HCT116 (cell line): ENCODE results near the gene HEPACAM. TPM values are rescaled to one million over a fixed set of nuclear protein-coding genes. Genes with fewer than 3 reads are reported as not detected.

Experiments used
- ATAC-seq: fragments of 200-7000 bp; cut with Tn5 transposase; 2 replicates; pipeline ENCODE4 v1.9.1; 2020; ENCODE audit warnings: mild to moderate bottlenecking, moderate library complexity
- BruUV-seq: library from RNA; stranded (reverse); fragments of 400-500 nt; replicated peaks from 2 replicates; lab custom pipeline; 2021; lab: Mats Ljungman, UMichigan
- CTCF ChIA-PET: fragments of 300-600 bp; sonication (Branson Sonifier 250); formaldehyde crosslinking; loops from one replicate; lab custom pipeline; 2021; ENCODE audit warnings: antibody characterized with exemption; lab: Charles Lee
- POLR2A ChIA-PET: fragments of 300-600, 350-600 bp; sonication (Branson Sonifier 250); formaldehyde crosslinking; loops from one replicate; lab custom pipeline; 2021; ENCODE audit warnings: antibody characterized with exemption; lab: Charles Lee
- RAD21 ChIA-PET, 2 experiments: fragments of 300-600 bp; sonication (Branson Sonifier 250); formaldehyde crosslinking; loops; one replicate each; lab custom pipeline; 2023; ENCODE audit warnings: low total read pairs in 2 of 2; ENCODE audit not compliant: uncharacterized antibody in 2 of 2, unreplicated experiment in 2 of 2, low non-redundant PET in 1 of 2; lab: Charles Lee
- DNase-seq: peaks from one replicate; pipeline ENCODE4 v3.0.0-alpha.2; 2010; ENCODE audit warnings: low read depth, low spot score
- H2AFZ ChIP-seq: fragments of 200-600 bp; shearing (Covaris generic), sonication (generic); 2 replicates; pipeline ENCODE4 v1.6.1; 2017; ENCODE audit warnings: low read depth, mixed run types, mixed read lengths, antibody characterized with exemption, low read length; ENCODE audit not compliant: poor library complexity, severe bottlenecking
- H3K27ac ChIP-seq: 2 replicates; pipeline ENCODE4 v1.5.1; 2012; ENCODE audit warnings: low read depth, low read length
- H3K27me3 ChIP-seq: fragments of 200-600 bp; sonication (generic); 2 replicates; pipeline ENCODE4 v1.6.1; 2016; ENCODE audit warnings: mixed run types, low read length, mixed read lengths; ENCODE audit not compliant: insufficient read depth
- H3K36me3 ChIP-seq, 2 experiments: fragments of 200-500 bp in 1 of 2; fragments of 200-600 bp in 1 of 2; sonication (Bioruptor generic) in 1 of 2; sonication (generic) in 1 of 2; 2 replicates each; pipeline versions ENCODE4 v1.5.1 to v1.6.1; 2014 to 2016; ENCODE audit warnings: low read length in 2 of 2, inconsistent platforms in 1 of 2, mixed read lengths in 1 of 2, mixed run types in 1 of 2; ENCODE audit not compliant: insufficient read depth in 2 of 2, control insufficient read depth in 1 of 2
- H3K4me1 ChIP-seq, 2 experiments: fragments of 200-600 bp in 1 of 2; sonication (generic) in 1 of 2; 2 replicates each; pipeline versions ENCODE4 v1.5.1 to v1.6.1; 2012 to 2017; ENCODE audit warnings: low read length in 2 of 2, inconsistent platforms in 1 of 2, mild to moderate bottlenecking in 1 of 2, mixed read lengths in 1 of 2, mixed run types in 1 of 2, moderate library complexity in 1 of 2; ENCODE audit not compliant: insufficient read depth in 2 of 2, control insufficient read depth in 1 of 2
- H3K4me2 ChIP-seq: fragments of 200-600 bp; sonication (generic); 2 replicates; pipeline ENCODE4 v1.6.1; 2017; ENCODE audit warnings: mixed run types, low read length, mixed read lengths
- H3K4me3 ChIP-seq, 2 experiments: fragments of 200-600 bp in 1 of 2; sonication (generic) in 1 of 2; replicated peaks in 1 of 2; 2 replicates each; pipeline ENCODE4 v1.5.1; 2011 to 2016; ENCODE audit warnings: low read length in 2 of 2, control low read depth in 1 of 2, low read depth in 1 of 2, mild to moderate bottlenecking in 1 of 2, mixed read lengths in 1 of 2, mixed run types in 1 of 2
- H3K79me2 ChIP-seq: fragments of 200-600 bp; sonication (generic); 2 replicates; pipeline ENCODE4 v1.6.1; 2017; ENCODE audit warnings: mild to moderate bottlenecking, mixed run types, low read length, moderate library complexity, mixed read lengths; ENCODE audit not compliant: insufficient read depth
- H3K9ac ChIP-seq: fragments of 200-600 bp; sonication (generic); 2 replicates; pipeline ENCODE4 v1.6.1; 2016; ENCODE audit warnings: low read length, mixed read lengths
- H3K9me2 ChIP-seq: fragments of 200-600 bp; sonication (generic), shearing (Covaris generic); 2 replicates; pipeline ENCODE4 v1.6.1; 2017; ENCODE audit warnings: mixed run types, mild to moderate bottlenecking, moderate library complexity; ENCODE audit not compliant: insufficient read depth
- H3K9me3 ChIP-seq, 2 experiments: fragments of 200-500 bp in 1 of 2; fragments of 200-600 bp in 1 of 2; sonication (Bioruptor generic) in 1 of 2; sonication (generic) in 1 of 2; 2 replicates each; pipeline ENCODE4 v1.6.1; 2014 to 2017; ENCODE audit warnings: low read length in 2 of 2, mixed read lengths in 2 of 2, inconsistent platforms in 1 of 2, low read depth in 1 of 2, mild to moderate bottlenecking in 1 of 2, mixed run types in 1 of 2, moderate library complexity in 1 of 2; ENCODE audit not compliant: control insufficient read depth in 1 of 2, insufficient read depth in 1 of 2
- H4K20me1 ChIP-seq: fragments of 200-600 bp; sonication (generic), shearing (Covaris generic); 2 replicates; pipeline ENCODE4 v1.6.1; 2017; ENCODE audit warnings: mixed run types, mild to moderate bottlenecking, moderate library complexity; ENCODE audit not compliant: insufficient read depth
- CBX3 ChIP-seq: IDR thresholded peaks from 2 replicates; pipeline ENCODE4 v1.6.1; 2012; ENCODE audit warnings: low read depth
- CEBPB ChIP-seq: IDR thresholded peaks from 2 replicates; pipeline ENCODE4 v1.6.1; 2012; ENCODE audit warnings: low read depth
- EGR1 ChIP-seq: IDR thresholded peaks from 2 replicates; pipeline ENCODE4 v1.6.1; 2012; ENCODE audit warnings: low read depth
- ELF1 ChIP-seq: IDR thresholded peaks from 2 replicates; pipeline ENCODE4 v1.6.1; 2012; ENCODE audit warnings: low read depth, borderline replicate concordance
- EZH2 ChIP-seq: fragments of 200-600 bp; sonication (generic); IDR thresholded peaks from 2 replicates; pipeline ENCODE4 v1.6.1; 2017; ENCODE audit warnings: antibody characterized with exemption, mixed run types
- EZH2phosphoT487 ChIP-seq: fragments of 200-600 bp; IDR thresholded peaks from 2 replicates; pipeline ENCODE4 v1.6.1; 2018; ENCODE audit warnings: antibody characterized with exemption, borderline replicate concordance
- POLR2A ChIP-seq: IDR thresholded peaks from 2 replicates; pipeline ENCODE4 v1.7.0; 2011; ENCODE audit warnings: borderline replicate concordance; ENCODE audit not compliant: insufficient read depth, insufficient read length; ENCODE audit errors: extremely low read depth
- POLR2AphosphoS5 ChIP-seq: IDR thresholded peaks from 2 replicates; pipeline ENCODE4 v1.6.1; 2011; ENCODE audit warnings: mild to moderate bottlenecking, low read depth, low read length, moderate library complexity
- SIN3A ChIP-seq: IDR thresholded peaks from 2 replicates; pipeline ENCODE4 v1.6.1; 2012; ENCODE audit warnings: low read depth
- SP1 ChIP-seq: IDR thresholded peaks from 2 replicates; pipeline ENCODE4 v1.6.1; 2012; ENCODE audit warnings: low read depth
- SRF ChIP-seq: IDR thresholded peaks from 2 replicates; pipeline ENCODE4 v1.6.1; 2012; ENCODE audit warnings: low read depth
- YY1 ChIP-seq: IDR thresholded peaks from 2 replicates; pipeline ENCODE4 v1.6.1; 2011; ENCODE audit warnings: low read length, low read depth, moderate library complexity, mild to moderate bottlenecking; ENCODE audit not compliant: insufficient replicate concordance; ENCODE audit errors: extremely low read depth
- ZFX ChIP-seq: fragments of 450-650 bp; IDR thresholded peaks from 2 replicates; pipeline ENCODE4 v1.6.1; 2017
- ZNF274 ChIP-seq: fragments of 200-500 bp; sonication (Bioruptor generic); IDR thresholded peaks from 2 replicates; pipeline ENCODE4 v1.6.1; 2014; ENCODE audit warnings: mild to moderate bottlenecking, low read depth, low read length, inconsistent platforms
- intact Hi-C: fragments of 100-400 bp; cut with micrococcal nuclease; formaldehyde crosslinking; loops from 2 replicates; pipeline ENCODE4 v1.10.0; 2022
- total RNA-seq: library from RNA; stranded (reverse); gene quantifications from one replicate; pipeline ENCODE4 v1.2.1, GENCODE V29; 2021; ENCODE audit not compliant: unreplicated experiment
- TF ChIP-seq, protein P1 (sequence below): IDR thresholded peaks from 2 replicates; pipeline ENCODE4 v1.6.1; 2012
- TF ChIP-seq, protein P2 (sequence below), 3 experiments: fragments of 200-600 bp in 1 of 3; sonication (generic) in 1 of 3; IDR thresholded peaks in 2 of 3; conservative IDR thresholded peaks in 1 of 3; 2 replicates each; pipeline ENCODE4 v1.5.1; 2012 to 2017; ENCODE audit warnings: low read depth in 2 of 3, low read length in 2 of 3, antibody characterized with exemption in 1 of 3, borderline replicate concordance in 1 of 3, control low read depth in 1 of 3, mild to moderate bottlenecking in 1 of 3, mixed read lengths in 1 of 3, mixed run types in 1 of 3, moderate library complexity in 1 of 3; ENCODE audit not compliant: insufficient read depth in 1 of 3
- TF ChIP-seq, protein P3 (sequence below): IDR thresholded peaks from 2 replicates; pipeline ENCODE4 v1.6.1; 2011; ENCODE audit warnings: mild to moderate bottlenecking, low read length, moderate library complexity; ENCODE audit not compliant: insufficient replicate concordance; ENCODE audit errors: extremely low read depth
- TF ChIP-seq, protein P4 (sequence below): IDR thresholded peaks from 2 replicates; pipeline ENCODE4 v1.6.1; 2012
- TF ChIP-seq, protein P5 (sequence below): IDR thresholded peaks from 2 replicates; pipeline ENCODE4 v1.6.1; 2012; ENCODE audit warnings: low read depth

The HEPACAM gene
- total RNA-seq, 1 experiment from 2014 or later = not detected

DNA sequence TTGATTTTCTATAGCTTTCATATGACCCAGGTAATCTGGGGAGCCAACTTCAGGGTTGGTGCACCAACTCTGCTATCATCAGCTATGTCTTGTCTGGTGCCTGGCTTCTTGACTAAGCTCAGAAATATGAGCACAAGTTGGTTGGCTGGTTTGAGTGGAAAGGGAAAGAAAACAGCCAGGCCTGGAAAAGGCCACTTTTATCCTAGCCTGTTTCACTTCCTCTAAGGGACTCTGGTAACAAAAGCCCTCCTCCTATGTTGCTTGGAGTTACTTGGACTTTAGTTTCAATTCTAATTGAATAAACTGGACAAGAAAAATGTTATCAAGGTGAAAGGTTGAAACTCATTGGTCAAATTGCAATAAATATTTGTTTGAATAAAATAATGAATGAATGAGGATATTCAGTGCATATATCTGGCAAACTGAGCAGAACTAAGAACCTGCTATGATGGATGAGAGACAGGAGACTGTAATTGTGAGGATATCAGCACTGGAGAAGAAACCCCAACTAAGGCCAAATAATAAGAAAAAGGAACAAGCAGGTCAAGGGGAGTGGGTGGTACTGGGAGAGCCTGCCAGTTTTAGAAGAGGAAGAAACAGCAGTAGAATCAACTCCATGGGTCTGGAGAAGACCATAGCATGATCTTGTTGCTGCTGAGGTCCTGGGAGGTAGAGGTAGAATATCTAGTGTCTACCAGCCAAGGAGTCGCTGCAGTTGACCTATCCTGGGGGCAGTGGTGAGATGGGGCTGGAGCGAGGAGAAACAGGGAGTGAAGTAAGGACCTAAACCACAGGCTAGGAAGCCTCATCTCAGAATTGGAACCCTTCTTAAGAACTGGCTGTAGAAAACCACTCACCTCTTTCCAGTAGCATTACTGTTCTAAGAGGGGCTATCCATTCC lies 46.4 kb downstream of the HEPACAM start:
- TF ChIP-seq, protein P1, sequence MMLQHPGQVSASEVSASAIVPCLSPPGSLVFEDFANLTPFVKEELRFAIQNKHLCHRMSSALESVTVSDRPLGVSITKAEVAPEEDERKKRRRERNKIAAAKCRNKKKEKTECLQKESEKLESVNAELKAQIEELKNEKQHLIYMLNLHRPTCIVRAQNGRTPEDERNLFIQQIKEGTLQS = no peak
- no peak for TF ChIP-seq SP1
- TF ChIP-seq CEBPB = no peak
- no peak for TF ChIP-seq ZFX
- no peak for TF ChIP-seq EZH2phosphoT487
- TF ChIP-seq SRF = no peak
- no peak for TF ChIP-seq EGR1
- TF ChIP-seq, protein P2, sequence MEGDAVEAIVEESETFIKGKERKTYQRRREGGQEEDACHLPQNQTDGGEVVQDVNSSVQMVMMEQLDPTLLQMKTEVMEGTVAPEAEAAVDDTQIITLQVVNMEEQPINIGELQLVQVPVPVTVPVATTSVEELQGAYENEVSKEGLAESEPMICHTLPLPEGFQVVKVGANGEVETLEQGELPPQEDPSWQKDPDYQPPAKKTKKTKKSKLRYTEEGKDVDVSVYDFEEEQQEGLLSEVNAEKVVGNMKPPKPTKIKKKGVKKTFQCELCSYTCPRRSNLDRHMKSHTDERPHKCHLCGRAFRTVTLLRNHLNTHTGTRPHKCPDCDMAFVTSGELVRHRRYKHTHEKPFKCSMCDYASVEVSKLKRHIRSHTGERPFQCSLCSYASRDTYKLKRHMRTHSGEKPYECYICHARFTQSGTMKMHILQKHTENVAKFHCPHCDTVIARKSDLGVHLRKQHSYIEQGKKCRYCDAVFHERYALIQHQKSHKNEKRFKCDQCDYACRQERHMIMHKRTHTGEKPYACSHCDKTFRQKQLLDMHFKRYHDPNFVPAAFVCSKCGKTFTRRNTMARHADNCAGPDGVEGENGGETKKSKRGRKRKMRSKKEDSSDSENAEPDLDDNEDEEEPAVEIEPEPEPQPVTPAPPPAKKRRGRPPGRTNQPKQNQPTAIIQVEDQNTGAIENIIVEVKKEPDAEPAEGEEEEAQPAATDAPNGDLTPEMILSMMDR (IDR thresholded peaks at IDR 0.05 in 2 of 3, conservative IDR thresholded peaks at IDR 0.05 in 1 of 3; ENCODE audit: borderline replicate concordance in 1 of 3, insufficient read depth in 1 of 3, low read depth in 2 of 3, low read length in 2 of 3) = no peak
- no peak for TF ChIP-seq POLR2AphosphoS5
- no peak for TF ChIP-seq ZNF274
- TF ChIP-seq ELF1 = no peak
- no peak for TF ChIP-seq CBX3
- TF ChIP-seq EZH2 = no peak
- TF ChIP-seq SIN3A = no peak
- TF ChIP-seq POLR2A = no peak
- TF ChIP-seq, protein P3, sequence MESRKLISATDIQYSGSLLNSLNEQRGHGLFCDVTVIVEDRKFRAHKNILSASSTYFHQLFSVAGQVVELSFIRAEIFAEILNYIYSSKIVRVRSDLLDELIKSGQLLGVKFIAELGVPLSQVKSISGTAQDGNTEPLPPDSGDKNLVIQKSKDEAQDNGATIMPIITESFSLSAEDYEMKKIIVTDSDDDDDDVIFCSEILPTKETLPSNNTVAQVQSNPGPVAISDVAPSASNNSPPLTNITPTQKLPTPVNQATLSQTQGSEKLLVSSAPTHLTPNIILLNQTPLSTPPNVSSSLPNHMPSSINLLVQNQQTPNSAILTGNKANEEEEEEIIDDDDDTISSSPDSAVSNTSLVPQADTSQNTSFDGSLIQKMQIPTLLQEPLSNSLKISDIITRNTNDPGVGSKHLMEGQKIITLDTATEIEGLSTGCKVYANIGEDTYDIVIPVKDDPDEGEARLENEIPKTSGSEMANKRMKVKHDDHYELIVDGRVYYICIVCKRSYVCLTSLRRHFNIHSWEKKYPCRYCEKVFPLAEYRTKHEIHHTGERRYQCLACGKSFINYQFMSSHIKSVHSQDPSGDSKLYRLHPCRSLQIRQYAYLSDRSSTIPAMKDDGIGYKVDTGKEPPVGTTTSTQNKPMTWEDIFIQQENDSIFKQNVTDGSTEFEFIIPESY = no peak
- TF ChIP-seq, protein P4, sequence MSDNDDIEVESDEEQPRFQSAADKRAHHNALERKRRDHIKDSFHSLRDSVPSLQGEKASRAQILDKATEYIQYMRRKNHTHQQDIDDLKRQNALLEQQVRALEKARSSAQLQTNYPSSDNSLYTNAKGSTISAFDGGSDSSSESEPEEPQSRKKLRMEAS = no peak
- TF ChIP-seq YY1 = no peak
- TF ChIP-seq, protein P5, sequence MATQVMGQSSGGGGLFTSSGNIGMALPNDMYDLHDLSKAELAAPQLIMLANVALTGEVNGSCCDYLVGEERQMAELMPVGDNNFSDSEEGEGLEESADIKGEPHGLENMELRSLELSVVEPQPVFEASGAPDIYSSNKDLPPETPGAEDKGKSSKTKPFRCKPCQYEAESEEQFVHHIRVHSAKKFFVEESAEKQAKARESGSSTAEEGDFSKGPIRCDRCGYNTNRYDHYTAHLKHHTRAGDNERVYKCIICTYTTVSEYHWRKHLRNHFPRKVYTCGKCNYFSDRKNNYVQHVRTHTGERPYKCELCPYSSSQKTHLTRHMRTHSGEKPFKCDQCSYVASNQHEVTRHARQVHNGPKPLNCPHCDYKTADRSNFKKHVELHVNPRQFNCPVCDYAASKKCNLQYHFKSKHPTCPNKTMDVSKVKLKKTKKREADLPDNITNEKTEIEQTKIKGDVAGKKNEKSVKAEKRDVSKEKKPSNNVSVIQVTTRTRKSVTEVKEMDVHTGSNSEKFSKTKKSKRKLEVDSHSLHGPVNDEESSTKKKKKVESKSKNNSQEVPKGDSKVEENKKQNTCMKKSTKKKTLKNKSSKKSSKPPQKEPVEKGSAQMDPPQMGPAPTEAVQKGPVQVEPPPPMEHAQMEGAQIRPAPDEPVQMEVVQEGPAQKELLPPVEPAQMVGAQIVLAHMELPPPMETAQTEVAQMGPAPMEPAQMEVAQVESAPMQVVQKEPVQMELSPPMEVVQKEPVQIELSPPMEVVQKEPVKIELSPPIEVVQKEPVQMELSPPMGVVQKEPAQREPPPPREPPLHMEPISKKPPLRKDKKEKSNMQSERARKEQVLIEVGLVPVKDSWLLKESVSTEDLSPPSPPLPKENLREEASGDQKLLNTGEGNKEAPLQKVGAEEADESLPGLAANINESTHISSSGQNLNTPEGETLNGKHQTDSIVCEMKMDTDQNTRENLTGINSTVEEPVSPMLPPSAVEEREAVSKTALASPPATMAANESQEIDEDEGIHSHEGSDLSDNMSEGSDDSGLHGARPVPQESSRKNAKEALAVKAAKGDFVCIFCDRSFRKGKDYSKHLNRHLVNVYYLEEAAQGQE = no peak
- TF ChIP-seq, all 23 proteins: peak for 0

More for the DNA sequence above, 46.4 kb downstream of the HEPACAM start:
- H3K9me2 ChIP-seq = no peaks in the 10 kb centered on the region
- H3K4me1 ChIP-seq = no peaks in the 10 kb centered on the region
- ATAC-seq (no peak), DNase-seq (no peak)
- no peak overlapping the region for H3K9ac ChIP-seq
- ChIA-PET CTCF (interaction anchor here (1.0 to 1.6 kb wide), 2 partner anchors 13 kb away, joined by 5 read pairs; no protein-coding TSS in a partner anchor), POLR2A (no interaction called here), RAD21 (no interaction called here)
- no peaks in the 10 kb centered on the region for H3K36me3 ChIP-seq
- intact Hi-C loops = no loop called here
- H4K20me1 ChIP-seq = no peaks in the 10 kb centered on the region
- BruUV-seq = no TSS peak
- H3K27ac ChIP-seq = no peak overlapping the region
- no peaks in the 10 kb centered on the region for H3K9me3 ChIP-seq
- no peak overlapping the region for H3K4me2 ChIP-seq
- H2AFZ ChIP-seq = no peak overlapping the region
- no peak overlapping the region for H3K4me3 ChIP-seq
- H3K79me2 ChIP-seq = no peaks in the 10 kb centered on the region
- H3K27me3 ChIP-seq = 0 out of 2 replicates have a peak, but pooled peaks cover 3% of the 10 kb centered on the region
